Amygdala (tissue), 56 donors: ENCODE results near the gene SAP130.

Experiments
- DNase-seq, 56 donors: peaks; one replicate each; lab custom pipeline; 2025; lab: John Stamatoyannopoulos, UW

Gene SAP130

GRCh38 chr2:128027801-128028667 is at the start of gene SAP130:
Gene SAP130 (minus strand): TSS chr2:128028059. CDS start chr2:128026292, 1,767 bp downstream.
- DNase-seq: peak; percentile 50 to 98 (median 95)

GRCh38 chr2:128076461-128077106 is 48.7 kb upstream of the SAP130 start:
- DNase-seq: no peak

- no peak for DNase-seq
These were observed 45.4 kb upstream of the SAP130 start for GRCh38 chr2:128073278-128073677.

- DNase-seq: no peak
These were observed 41.9 kb upstream of the SAP130 start for GRCh38 chr2:128069769-128070168.

- no peak for DNase-seq
These were observed 36.5 kb upstream of the SAP130 start for GRCh38 chr2:128064353-128064752.

- DNase-seq: no peak
These were observed 34.7 kb upstream of the SAP130 start for GRCh38 chr2:128062571-128062970.

- no peak for DNase-seq
These were observed 30.3 kb upstream of the SAP130 start for GRCh38 chr2:128058114-128058513.

- no peak for DNase-seq
These were observed 29.5 kb upstream of the SAP130 start for GRCh38 chr2:128057334-128057733.

- no peak for DNase-seq
These were observed 26.4 kb upstream of the SAP130 start for GRCh38 chr2:128054104-128054885.

GRCh38 chr2:128053331-128053730 is 25.5 kb upstream of the SAP130 start:
- DNase-seq: no peak

- DNase-seq: no peak
These were observed 15.2 kb upstream of the SAP130 start for GRCh38 chr2:128043041-128043440.

GRCh38 chr2:128041561-128041960 is 13.7 kb upstream of the SAP130 start:
- no peak for DNase-seq

GRCh38 chr2:128040166-128040771 is 12.4 kb upstream of the SAP130 start:
- no peak for DNase-seq

- DNase-seq: no peak
These were observed 11.7 kb upstream of the SAP130 start for GRCh38 chr2:128039535-128039934.

- no peak for DNase-seq
These were observed 10.6 kb upstream of the SAP130 start for GRCh38 chr2:128038411-128038810.

- no peak for DNase-seq
These were observed 9.8 kb upstream of the SAP130 start for GRCh38 chr2:128037649-128038048.

GRCh38 chr2:128036748-128037607 is 9.1 kb upstream of the SAP130 start:
- DNase-seq: no peak

GRCh38 chr2:128032092-128032491 is 4.2 kb upstream of the SAP130 start:
- DNase-seq: no peak

GRCh38 chr2:128028668-128029054 is 802 bp upstream of the SAP130 start:
- DNase-seq: no peak
